Mucosa of gallbladder (tissue), 1 donor: Measurements from ENCODE around the gene CDH8. TPM values are rescaled to one million over a fixed set of nuclear protein-coding genes. Genes with fewer than 3 reads are reported as not detected.

Experiments
- DNase-seq: peaks from one replicate; pipeline ENCODE4 v3.0.0-alpha.2; 2020; ENCODE audit warnings: low spot score
- total RNA-seq: library from RNA; stranded (reverse); gene quantifications from one replicate; pipeline ENCODE4 v1.2.1, GENCODE V29; 2021
- donor health status: DM: no; HTN: no; CAD: no.

The CDH8 gene, protein sequence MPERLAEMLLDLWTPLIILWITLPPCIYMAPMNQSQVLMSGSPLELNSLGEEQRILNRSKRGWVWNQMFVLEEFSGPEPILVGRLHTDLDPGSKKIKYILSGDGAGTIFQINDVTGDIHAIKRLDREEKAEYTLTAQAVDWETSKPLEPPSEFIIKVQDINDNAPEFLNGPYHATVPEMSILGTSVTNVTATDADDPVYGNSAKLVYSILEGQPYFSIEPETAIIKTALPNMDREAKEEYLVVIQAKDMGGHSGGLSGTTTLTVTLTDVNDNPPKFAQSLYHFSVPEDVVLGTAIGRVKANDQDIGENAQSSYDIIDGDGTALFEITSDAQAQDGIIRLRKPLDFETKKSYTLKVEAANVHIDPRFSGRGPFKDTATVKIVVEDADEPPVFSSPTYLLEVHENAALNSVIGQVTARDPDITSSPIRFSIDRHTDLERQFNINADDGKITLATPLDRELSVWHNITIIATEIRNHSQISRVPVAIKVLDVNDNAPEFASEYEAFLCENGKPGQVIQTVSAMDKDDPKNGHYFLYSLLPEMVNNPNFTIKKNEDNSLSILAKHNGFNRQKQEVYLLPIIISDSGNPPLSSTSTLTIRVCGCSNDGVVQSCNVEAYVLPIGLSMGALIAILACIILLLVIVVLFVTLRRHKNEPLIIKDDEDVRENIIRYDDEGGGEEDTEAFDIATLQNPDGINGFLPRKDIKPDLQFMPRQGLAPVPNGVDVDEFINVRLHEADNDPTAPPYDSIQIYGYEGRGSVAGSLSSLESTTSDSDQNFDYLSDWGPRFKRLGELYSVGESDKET
- 0.43 TPM for total RNA-seq

DNA sequence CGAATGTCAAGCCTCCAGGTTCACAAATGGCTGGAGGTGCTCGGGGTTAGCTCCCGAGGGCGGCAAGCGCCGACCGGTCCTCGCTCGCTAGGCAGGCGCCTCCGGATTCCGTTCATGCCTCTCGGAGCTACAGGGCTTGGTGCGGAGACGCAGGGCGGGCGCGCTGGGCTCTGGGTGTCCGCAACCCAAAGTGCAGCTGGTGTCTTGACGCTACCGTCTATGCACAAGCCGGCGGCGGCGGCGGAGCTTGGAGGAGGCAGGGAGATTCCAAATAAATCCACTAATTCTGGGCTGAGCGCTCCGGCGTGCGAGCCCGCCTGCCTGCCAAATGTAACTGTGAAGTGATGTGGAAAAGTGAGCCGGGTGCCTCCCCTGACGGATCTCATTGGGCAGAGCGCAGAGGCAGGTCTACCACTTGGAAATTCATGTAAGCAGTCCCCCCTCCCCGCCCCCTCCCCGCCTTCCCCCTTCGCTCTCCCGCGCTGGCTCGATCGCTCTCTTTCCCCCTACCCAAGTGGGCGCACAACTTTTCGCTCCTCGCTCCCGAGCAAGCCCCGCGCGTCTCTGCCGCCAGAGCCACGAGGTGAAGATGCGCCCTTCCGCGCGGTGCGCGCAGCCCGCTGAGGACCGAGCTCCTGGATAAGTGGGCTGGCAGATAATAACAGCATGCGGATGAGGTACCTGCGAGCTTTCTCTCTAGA lies at the start of gene CDH8:
Gene CDH8, minus strand, starts transcription at position 338 of the 701 bp plus-strand sequence. CDS start 15,035 bp downstream, outside the sequence.
- DNase-seq: no peak

DNA sequence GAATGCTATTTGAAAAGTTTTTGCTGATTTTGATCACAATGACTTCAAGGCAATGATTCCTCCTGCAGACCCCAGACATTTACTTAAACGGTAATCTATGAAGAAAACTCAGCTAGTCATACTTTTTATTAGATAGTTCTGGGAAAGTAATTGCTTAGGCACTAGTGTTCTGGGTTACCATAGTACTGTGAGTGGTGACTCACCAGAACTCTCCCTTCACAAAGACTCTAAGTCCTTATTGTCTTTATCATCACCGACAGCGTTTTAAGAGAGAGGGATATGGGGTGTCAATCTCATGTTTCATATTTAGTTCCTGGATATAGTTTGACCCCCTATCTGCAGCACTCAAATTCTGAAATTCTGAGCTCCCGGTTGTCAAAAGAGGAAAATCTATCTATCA lies 43.0 kb upstream of the CDH8 start:
- DNase-seq: no peak

DNA sequence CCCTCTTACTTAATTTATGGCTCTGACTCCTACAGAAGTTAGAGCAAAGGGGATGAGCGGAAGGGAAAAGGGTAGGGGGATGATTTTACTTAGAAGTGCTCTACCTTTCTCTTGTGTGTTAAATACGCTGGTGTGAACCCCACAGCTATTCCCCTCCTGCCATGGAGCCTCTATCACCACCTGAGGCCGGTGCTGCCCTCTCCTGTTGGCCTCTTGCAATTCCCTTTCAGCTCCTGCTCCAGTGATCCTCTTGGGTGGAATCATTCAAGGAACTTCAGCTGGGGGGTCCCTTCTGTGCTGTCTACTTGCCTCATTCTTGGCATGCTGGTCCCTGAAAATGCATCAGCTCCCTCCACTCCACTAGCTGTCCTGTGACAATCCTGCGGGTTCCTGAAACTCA lies 41.8 kb upstream of the CDH8 start:
- no peak for DNase-seq

DNA sequence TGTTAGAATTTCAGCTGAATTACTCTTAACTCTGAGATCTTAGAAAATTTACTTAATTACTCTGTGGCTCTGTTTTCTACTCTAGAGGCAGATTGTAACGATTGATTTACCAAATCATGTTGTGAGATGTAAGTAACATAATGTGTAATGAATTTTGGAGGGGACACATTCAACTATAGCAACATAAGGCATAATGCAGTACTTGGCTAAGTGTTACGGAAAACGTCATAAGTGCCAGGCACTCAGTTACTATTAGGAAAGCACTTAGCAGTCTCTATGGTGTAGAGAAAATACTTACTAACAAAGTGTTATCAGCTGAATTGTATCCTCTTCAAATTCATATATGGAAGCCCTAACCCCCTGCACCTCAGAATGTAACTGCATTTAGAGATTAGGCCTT lies 40.6 kb upstream of the CDH8 start:
- no peak for DNase-seq

DNA sequence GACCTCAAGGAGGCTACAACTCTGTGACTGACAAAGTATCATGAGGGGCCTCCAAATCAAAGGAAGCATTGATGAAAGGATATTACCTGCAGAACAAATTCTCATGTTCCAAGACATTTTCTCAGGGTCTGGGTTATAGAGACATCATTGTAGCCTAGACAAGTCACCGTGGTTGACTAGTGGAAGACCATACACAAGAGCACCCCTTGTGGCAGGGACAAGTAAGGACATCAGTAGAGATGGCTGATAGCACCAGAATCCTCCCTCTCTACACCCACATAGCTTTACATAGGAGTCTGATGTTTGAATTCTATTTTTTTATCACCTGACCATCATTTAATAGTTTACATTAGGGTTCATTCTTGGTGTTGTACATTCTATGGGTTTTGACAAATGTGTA lies 32.5 kb upstream of the CDH8 start:
- DNase-seq: no peak

DNA sequence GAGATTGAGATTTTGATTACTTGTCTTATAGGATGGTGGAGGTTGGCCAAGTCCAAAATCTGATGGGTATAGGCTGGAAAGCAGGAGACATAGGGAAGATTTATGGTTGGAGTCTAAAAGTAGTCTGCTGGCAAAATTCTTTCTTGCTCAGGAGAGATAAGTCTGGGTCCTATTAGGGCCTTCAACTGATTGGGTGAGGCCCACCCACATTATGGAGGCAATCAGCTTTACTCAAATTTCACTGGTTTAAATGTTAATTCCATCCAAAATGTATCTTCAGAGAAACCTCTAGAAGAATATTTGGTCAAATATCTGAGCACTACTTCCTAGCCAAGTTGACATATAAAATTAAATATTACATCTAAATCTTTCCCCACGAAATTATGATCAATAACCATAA lies 31.7 kb upstream of the CDH8 start:
- no peak for DNase-seq

DNA sequence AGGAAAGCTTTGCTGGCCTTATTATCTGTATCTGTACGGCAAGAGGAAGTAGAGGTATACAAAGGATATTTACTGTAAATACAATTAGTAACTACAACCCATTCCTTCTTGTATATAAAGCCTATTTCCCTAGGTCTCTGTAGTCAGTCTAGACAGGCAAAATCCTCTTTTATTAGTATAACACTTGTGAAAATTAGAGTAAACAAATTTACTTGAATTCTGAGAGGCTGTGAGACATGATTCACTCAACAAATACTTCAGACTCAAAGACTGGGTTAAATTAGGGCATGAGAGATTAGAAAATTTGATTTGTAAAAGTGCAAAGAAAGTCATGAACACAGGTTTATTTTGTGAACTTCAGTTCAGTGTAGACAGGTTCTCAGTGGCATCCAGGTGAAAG lies 30.9 kb upstream of the CDH8 start:
- DNase-seq: no peak

DNA sequence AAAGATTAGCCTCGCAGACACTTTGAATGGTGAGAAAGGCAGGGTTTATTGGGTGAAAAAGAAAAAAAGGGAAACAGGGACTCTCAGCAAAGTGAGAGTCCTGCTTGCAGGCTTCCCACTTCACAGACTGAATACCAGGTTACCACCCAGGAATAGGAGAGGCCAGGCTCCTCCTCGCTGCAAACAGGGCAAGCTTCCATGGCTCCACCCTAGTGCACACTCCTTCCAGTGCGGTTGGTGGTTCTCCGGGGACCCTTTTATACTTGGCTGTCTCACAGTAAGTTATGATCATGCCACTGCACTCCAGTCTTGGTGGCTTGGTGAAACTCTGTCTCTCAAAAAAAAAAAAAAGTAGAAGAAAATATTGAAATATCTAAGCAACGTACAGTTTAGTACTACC lies 30.5 kb upstream of the CDH8 start:
- DNase-seq: no peak

DNA sequence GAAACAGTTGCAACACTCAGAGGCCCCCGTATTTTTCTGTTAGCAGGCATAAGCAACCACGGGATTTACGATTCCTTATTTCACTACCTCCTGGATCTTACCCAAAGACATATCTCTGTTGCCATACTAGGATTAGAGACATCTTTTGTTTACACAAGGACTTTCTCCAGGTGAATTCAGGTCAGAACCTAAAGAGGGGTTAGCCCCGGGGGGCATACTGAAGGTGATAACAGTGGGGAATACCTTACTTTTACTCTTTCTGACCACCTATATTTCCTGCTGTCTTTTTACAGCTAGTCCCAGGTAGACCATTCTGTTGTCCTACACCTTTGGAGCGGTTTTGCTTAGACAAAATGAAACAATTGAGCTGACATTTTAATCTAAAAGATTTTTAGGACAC lies 27.9 kb upstream of the CDH8 start:
- no peak for DNase-seq

DNA sequence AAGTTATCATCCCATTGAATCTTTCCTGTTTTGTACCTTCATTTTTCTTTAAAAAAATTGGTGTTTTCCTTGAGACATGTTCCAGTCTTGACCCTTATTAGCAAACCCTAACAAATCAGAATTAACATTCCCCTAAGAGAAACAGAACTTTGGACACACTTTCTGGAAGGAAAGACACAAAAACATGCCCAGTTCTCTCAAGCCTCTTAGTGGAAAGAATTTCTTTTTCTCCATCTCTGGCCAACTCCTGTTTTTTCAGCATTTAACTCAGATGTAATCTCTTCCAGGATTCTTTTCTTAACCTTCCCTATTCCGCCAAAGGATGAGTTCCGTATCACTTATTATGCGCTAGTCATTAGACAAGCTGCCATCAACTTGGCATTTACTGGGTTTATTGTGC lies 23.9 kb upstream of the CDH8 start:
- DNase-seq: no peak

DNA sequence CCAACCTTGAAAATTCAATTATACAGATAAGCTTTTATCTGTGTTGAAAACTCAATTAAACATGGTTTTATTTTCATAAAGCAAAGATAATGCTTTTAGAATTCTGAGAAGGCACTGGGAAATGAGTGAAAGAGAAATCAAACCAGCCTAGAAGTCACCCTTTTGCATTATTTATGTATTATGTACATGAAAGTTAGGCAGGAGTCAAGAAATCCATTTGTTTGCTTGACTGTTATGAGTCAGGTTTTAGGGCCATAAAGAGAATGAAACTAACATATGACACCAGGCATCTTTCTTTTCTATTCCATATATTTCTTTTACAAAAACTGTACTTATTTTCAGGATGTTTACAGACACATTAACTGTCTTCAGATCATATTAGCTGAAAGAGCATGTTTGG lies 23.3 kb upstream of the CDH8 start:
- DNase-seq: no peak

DNA sequence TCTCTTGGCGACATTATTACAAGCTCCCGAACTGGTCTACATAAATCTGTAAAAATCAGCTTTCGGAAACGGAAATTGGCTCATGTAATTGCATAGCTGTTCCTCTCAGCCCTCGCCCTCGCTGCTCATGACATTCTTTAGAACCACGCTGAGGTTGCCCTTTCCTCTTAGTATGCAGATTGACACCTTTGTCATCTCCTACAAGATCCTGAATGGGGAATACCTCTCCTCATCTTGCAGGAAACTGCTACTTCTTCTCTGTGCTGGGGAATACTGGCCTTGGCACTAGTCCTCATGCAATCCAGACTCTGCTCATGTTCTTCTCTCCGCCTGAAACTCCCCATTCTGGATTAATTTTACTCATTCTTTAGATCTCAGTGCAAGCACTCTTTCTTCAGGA lies 22.2 kb upstream of the CDH8 start:
- no peak for DNase-seq

DNA sequence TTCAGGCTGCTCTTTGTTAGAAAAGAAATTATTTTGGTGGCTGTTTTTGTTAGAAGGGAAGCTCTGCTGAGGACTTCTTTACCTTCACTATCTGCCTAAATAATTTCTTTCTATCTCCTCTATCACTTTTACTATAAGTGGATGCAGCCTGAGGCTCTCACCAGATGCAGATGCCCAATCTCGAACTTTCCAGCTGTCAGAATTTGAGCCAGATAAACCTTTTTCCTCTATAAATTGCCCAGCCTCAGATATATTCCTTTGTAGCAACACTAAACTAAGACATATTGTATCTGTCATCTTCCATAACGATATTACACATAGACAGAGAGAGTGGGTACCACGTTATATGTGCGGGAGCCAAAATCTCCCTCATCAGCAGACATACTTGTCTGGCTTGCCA lies 15.7 kb upstream of the CDH8 start:
- no peak for DNase-seq

DNA sequence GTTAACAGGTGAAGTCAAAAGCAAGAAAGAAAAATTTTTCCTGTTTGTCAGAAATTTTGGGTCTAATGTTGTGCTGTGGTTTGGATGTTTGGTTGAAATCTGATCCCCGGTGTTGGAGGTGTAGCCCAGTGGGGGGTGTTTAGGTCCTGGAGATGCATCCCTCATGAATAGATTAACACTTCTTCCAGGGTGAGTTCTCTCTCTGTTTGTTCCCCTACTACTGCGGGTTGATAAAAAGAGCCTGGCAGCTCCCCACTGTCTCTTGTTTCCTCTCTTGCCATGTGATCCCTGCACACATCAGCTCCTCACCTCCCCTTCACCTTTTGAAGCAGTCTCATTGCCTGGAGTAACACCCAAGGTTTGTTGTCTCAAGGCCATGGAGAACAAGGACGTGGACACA lies 14.6 kb upstream of the CDH8 start:
- no peak for DNase-seq

DNA sequence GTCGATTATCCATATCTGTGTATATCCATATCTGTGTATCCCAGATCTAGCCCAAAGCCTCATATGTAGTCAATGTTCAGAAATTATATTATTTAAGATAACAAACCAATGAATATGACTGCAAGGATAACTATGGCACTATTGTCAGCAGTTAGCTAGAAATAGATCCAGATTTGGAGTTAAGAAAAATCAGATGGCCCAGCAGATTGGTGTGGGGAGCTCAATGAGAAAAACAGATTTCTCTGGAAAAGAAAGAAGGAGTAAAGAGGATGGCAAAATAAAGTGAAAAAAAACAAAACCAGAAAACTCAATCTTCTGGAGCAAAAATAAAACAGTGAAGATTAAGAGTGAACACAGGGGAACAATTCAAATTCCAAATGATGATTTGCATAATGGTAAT lies 10.6 kb upstream of the CDH8 start:
- DNase-seq: no peak

DNA sequence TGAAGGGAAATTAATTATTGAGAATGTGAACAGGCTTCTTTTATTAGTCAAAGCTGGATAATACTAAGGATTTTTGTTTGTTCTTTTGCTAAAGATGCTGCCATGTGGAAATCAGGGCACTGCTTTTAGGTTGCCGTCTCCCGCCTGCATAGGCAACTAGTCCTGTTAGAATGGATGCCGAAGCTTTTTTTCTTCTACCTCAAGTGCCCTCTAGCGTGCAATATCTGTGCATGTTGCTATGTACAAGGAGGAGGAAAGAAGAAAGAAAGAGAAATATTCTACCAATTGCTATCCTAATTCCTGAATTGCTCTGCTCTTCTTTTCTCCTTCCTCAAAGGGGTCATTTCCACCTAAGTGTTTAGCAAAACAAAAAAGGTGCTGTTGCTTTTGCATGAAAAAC lies 5.2 kb upstream of the CDH8 start:
- no peak for DNase-seq

DNA sequence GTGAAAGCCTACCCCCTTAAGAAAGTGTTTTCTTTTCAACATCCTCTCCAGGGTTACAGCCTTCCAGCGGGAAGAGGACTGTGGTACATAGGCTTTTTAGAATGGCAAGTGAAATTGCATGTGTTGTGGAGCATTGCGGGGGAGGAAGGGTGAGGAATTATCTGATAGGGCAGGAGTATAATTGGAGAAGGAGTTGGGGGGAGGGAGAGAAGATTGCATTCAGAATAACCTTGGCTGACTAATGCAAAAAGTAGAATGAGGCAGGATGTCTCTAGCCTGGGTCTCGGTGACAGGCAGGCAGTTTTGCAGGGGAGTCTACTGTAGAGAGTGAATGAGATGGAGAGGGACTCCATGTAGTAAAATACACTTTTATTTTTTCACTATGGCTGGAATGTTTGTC lies 2.4 kb upstream of the CDH8 start:
- no peak for DNase-seq

DNA sequence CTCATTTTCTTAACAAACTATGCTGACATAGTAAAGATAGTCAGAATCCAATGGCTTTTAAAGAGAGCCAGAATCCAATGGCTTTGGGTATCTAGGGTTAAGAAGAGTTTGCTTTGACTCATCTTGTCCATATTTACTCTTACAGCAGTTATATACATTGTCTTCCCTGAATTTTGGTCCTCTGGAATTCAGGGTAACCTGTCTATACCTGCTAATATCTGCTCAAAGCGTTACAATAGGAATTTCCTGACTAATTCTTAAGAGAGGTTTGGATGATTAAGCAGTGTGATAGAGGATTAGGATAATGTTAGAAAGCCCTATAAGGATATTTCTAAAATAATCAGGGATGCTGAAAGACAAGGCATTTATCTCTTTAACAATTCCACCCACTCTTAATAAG lies 2.0 kb upstream of the CDH8 start:
- DNase-seq: no peak

DNA sequence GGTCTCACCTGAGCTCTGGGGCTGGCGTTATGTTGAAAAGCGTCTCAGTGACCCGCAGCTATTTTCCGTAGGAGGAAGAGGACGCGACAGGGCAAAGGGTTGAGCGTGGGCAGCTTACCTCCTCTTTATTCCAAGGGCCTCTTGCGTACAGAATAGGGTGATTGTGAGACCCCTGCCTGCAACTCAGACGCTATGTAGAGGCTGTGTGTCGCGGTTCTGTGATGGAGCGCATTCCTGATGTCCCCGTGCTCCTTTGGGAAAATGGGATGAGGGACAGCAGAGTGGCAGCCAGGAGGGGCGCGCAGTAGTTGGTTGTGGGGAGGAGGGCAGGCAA lies 531 bp upstream of the CDH8 start:
- DNase-seq: no peak

DNA sequence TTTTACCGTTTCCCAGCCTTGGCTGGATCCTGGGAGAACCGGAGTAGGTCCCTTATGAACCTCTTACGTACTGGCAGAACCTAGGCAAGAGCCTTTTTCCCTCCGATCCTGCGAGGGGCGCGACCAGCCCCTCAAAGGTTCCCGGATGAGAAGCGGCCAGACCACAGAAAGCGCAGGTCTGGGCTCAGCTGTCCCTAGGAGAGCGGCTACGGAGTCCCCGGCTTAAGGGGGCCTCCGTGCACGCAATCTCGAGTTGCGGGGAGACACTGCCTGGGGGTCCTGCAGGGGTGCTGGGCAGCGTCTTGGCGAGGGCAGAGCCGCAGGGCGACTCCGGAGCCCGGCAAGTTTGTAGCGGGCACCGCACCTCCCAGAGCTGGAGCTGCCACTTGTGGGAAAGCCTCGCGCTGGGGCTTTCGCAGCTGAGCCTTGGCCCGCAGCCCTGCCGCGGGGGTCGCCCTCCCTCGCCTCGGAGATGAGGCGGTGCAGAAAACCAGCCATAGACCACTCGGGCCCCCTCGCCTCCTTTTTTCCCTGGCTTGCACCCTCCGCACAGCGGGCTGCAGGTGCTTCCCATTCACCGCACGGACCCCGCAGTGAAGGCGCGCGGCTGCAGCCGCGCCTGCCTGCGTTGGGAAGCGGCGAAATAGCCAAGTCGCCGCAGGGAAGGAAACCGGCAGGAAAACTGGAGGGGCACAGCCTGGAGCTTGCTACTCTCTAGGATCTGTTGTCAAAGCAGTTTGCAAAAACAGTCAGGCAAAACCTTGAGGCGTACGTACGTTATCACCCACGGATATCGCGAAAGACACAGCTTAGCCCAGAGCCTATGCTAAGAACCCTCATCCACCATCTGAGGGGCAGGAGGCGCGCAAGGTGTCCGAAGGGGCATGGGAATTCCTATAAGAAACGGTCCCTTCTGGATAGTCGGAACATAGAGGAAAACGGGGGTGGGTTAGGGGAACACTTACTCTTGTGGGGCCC lies 834 bp downstream of the CDH8 start:
- DNase-seq: no peak

DNA sequence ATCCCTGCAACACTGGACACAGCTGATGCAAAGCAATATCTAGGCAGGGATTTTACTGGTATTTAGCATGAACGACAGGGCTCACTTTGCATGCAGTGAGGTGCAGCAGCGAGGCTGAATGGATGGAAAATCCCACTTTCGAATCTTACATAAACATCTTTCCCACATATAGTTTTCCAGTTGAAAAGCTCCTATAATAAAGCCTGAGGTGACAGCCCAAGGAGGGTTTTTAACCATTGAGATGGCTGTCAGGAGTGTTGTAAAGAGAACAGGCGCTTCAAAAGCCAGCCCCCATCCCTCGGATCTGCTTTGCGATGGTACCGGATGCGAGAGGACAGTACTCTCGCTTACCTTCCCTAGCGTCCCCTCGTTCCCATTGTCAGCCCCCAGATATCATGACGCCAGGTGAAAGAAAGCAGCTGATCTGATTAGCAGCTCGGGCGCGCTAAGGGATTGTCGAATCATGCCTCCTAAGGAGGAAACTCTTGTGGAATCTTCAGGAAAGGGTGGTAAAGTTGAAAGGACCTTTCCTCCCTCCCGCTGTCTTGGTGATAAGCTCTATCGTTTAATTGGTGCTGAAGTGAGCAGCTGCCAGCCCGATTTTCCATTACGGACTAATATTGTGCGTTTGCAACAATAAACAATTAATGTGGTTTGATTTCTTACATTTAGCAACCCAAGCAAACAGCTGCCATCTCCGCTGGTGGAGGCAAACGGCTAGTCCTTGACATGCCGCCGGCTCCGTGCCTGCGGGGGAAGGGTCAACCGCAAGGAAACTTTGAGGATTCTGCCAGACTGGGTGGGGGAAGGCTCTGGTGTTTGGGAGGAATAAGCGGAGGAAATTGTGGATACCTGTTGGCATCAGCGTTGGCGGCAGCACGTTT lies 1.8 kb downstream of the CDH8 start:
- no peak for DNase-seq
